Lung (tissue), 12 donors: Measurements from ENCODE around the gene DENND4C. TPM values are rescaled to one million over a fixed set of nuclear protein-coding genes. Genes with fewer than 3 reads are reported as not detected.
"Not testable (repeated sequence)": the region's sequence is repeated elsewhere in the genome, so short reads cannot be mapped to it uniquely, and the experiment has no call there.

Source experiments
- ATAC-seq: fragments of 200-7000 bp; cut with Tn5 transposase; one replicate; pipeline ENCODE4 v1.9.1; 2020; ENCODE audit warnings: moderate number of reproducible peaks; ENCODE audit not compliant: insufficient read depth, low FRiP score
- DNase-seq, 3 donors: peaks; one replicate each; pipeline ENCODE4 v3.0.0-alpha.2; 2013 to 2017
- H3K27ac ChIP-seq, 2 donors: one replicate each; pipeline ENCODE4 v1.5.1; 2013; ENCODE audit warnings: mild to moderate bottlenecking in 2 of 2, moderate library complexity in 2 of 2, control low read depth in 1 of 2, inconsistent platforms in 1 of 2, low read depth in 1 of 2, low read length in 1 of 2
- H3K27me3 ChIP-seq, 3 donors: one replicate each; pipeline ENCODE4 v1.5.1; 2013; ENCODE audit warnings: low read length in 2 of 3; ENCODE audit not compliant: control insufficient read depth in 3 of 3, insufficient read depth in 3 of 3
- H3K36me3 ChIP-seq, 4 donors: one replicate each; pipeline ENCODE4 v1.5.1; 2013; ENCODE audit warnings: low read length in 4 of 4, mild to moderate bottlenecking in 1 of 4, moderate library complexity in 1 of 4; ENCODE audit not compliant: control insufficient read depth in 4 of 4, insufficient read depth in 4 of 4
- H3K4me1 ChIP-seq, 5 donors: one replicate each; pipeline ENCODE4 v1.5.1; 2013; ENCODE audit warnings: low read length in 5 of 5, mild to moderate bottlenecking in 2 of 5, moderate library complexity in 1 of 5; ENCODE audit not compliant: control insufficient read depth in 5 of 5, insufficient read depth in 5 of 5
- H3K4me3 ChIP-seq: one replicate; pipeline ENCODE4 v1.5.1; 2013; ENCODE audit warnings: mild to moderate bottlenecking, control low read depth, moderate library complexity
- H3K9ac ChIP-seq, 2 donors: one replicate each; pipeline ENCODE4 v1.5.1; 2013; ENCODE audit warnings: low read length in 2 of 2, control low read depth in 1 of 2; ENCODE audit not compliant: insufficient read depth in 1 of 2
- H3K9me3 ChIP-seq, 4 donors: one replicate each; pipeline ENCODE4 v1.5.1; 2013; ENCODE audit warnings: low read length in 3 of 4, mild to moderate bottlenecking in 1 of 4, moderate library complexity in 1 of 4; ENCODE audit not compliant: control insufficient read depth in 4 of 4, insufficient read depth in 3 of 4
- WGBS, 2 donors: extraction: QIAGEN DNeasy Blood & Tissue Kit; methylation state at CpG; one replicate each; pipeline ENCODE4 v1.1.7; 2013; 5-methylcytosine and 5-hydroxymethylcytosine counted together
- polyA plus RNA-seq, 2 donors: library from polyadenylated mRNA; stranded (reverse); fragments of 200-250 nt; gene quantifications; one replicate each; pipeline ENCODE4 v1.2.1, GENCODE V29; 2013
- total RNA-seq, 2 donors: library from RNA; depleted of rRNA in 1 of 2; stranded (reverse); fragments of >200 nt in 1 of 2; gene quantifications; one replicate each; pipeline ENCODE4 v1.2.1, GENCODE V29; 2014 to 2021
- TF ChIP-seq, protein P1 (sequence below): IDR thresholded peaks from 2 replicates; pipeline ENCODE4 v1.5.1; 2012; ENCODE audit warnings: mild to moderate bottlenecking; ENCODE audit errors: control extremely low read depth, extremely low read depth
- donor health status: control.
- donor health status: control.
- donor health status: Bipolar disorder and iron deficiency.
- donor health status: healthy.
- donor health status: DM: yes; HTN: yes; CAD: no.

DENND4C gene
- total and polyA plus RNA-seq, 4 donors, result 9.4 to 154 (median 33.9) TPM

DNA sequence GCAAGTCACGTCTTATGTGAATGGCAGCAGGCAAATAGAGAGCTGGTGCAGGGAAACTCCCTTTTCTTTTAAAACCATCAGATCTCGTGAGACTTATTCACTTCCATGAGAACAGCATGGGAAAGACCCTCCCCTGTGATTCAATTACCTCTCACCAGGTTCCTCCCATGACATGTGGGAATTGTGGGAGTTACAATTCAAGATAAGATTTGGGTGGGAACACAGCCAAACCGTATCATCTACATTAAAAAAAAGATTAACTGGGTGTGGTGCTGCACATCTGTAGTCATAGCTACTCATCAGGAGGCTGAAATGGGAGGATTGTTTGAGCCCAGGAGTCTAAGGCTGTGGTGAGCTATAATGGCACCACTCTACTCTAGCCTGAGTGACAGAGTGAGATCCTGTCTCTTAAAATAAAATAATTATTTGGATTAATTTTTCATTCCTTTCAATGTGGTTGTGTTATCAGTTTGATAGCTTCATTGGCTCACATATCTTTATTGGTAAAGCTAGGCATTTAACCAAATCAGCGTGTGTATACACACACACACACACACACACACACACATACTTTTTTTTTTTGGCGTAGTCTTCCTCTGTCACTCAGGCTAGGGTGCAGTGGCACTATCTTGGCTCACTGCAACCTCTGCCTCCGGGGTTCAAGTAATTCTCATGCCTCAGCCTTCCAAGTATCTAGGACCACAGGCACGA lies 21.8 kb downstream of the DENND4C start:
- H3K27ac ChIP-seq, result no peak overlapping the region
- no peaks in the 10 kb centered on the region for H3K27me3 ChIP-seq
- H3K9ac ChIP-seq, result no peak overlapping the region
- ATAC-seq (no peak), DNase-seq (no peak)
- H3K4me3 ChIP-seq, result no peak overlapping the region
- no peaks in the 10 kb centered on the region for H3K9me3 ChIP-seq
- H3K4me1 ChIP-seq, result peaks cover 0 to 5% (median 0%) of the 10 kb centered on the region in 5 donors
- peaks cover 0 to 6% (median 0%) of the 10 kb centered on the region in 4 donors for H3K36me3 ChIP-seq
- TF ChIP-seq, protein P1, sequence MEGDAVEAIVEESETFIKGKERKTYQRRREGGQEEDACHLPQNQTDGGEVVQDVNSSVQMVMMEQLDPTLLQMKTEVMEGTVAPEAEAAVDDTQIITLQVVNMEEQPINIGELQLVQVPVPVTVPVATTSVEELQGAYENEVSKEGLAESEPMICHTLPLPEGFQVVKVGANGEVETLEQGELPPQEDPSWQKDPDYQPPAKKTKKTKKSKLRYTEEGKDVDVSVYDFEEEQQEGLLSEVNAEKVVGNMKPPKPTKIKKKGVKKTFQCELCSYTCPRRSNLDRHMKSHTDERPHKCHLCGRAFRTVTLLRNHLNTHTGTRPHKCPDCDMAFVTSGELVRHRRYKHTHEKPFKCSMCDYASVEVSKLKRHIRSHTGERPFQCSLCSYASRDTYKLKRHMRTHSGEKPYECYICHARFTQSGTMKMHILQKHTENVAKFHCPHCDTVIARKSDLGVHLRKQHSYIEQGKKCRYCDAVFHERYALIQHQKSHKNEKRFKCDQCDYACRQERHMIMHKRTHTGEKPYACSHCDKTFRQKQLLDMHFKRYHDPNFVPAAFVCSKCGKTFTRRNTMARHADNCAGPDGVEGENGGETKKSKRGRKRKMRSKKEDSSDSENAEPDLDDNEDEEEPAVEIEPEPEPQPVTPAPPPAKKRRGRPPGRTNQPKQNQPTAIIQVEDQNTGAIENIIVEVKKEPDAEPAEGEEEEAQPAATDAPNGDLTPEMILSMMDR, result no peak
- WGBS, 2 donors, result 83 to 87% methylated on average over 7 of the region's 7 CpGs

DNA sequence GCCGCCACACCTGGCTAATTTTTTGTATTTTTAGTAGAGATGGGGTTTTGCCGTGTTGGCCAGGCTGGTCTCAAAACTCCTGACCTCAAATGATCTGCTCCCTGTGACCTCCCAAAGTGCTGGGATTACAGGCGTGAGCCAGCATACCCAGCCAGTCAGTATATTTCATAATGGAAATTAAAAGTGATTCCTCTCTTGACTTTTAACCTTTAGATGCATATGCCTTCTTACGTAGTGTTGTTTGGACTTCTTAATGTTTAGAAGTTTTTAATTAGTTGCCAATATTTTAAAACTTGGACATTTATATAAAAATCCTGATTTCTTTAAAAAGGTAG lies 22.4 kb downstream of the DENND4C start:
- H3K27me3 ChIP-seq, result no peaks in the 10 kb centered on the region

DNA sequence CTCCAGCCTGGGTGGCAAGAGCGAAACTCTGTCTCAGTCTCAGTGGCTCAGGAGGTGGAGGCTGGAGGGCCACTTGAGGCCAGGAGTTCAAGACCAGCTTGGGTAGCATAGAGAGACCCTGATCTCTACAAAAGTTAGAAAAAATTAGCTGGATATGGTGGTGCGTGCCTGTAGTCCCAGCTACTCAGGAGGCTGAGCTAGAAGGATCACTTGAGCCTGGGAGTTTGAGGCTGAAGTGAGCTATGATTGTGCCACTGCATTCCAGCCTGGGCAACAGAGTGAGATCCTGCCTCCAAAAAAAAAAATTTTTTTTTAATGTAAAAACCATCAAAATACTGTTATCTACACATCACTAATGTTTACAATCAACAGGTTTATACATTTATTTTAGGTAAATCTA lies 24.6 kb downstream of the DENND4C start:
- WGBS, 2 donors, result 95 to 97% methylated on average over 2 of the region's 2 CpGs
- TF ChIP-seq, protein P1, result no peak
- peaks cover 0 to 5% (median 0%) of the 10 kb centered on the region in 5 donors for H3K4me1 ChIP-seq
- no peaks in the 10 kb centered on the region for H3K27me3 ChIP-seq
- no peak overlapping the region for H3K4me3 ChIP-seq
- no peaks in the 10 kb centered on the region for H3K9me3 ChIP-seq
- ATAC-seq (no peak), DNase-seq (no peak)
- H3K36me3 ChIP-seq, result peaks cover 0 to 4% (median 0%) of the 10 kb centered on the region in 4 donors
- H3K27ac ChIP-seq, result no peak overlapping the region
- no peak overlapping the region for H3K9ac ChIP-seq

More for the DNA sequence above, 22.4 kb downstream of the DENND4C start:
- H3K4me3 ChIP-seq, result no peak overlapping the region
- DNase-seq (no peak), ATAC-seq (no peak)
- H3K36me3 ChIP-seq, result peaks cover 0 to 4% (median 0%) of the 10 kb centered on the region in 4 donors
- H3K27ac ChIP-seq, result no peak overlapping the region
- peaks cover 0 to 5% (median 0%) of the 10 kb centered on the region in 5 donors for H3K4me1 ChIP-seq
- 79 to 90% methylated on average over 4 of the region's 4 CpGs for WGBS, 2 donors
- TF ChIP-seq, protein P1, result no peak
- no peak overlapping the region for H3K9ac ChIP-seq
- H3K9me3 ChIP-seq, result no peaks in the 10 kb centered on the region

DNA sequence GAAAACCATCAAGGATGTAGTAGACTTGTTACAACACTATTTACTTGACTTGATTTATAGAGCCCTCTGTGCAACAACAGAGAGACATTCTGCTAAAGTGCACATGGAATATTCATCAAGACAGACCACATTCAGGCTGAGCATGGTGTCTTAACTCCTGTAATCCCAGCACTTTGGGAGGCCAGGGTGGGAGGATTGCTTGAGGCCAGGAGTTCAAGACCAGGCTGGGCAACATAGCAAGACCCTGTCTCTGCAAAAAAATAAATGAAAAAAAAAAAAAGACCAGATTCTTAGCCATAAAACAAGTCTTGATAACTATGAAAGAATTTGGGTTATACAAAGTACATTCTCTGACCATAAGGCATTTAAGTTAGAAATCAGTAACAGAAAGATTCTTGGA lies 25.3 kb downstream of the DENND4C start:
- Histone ChIP-seq H3K27ac (no peak overlapping the region), H3K4me1 (peaks cover 0 to 5% (median 0%) of the 10 kb centered on the region in 5 donors), H3K27me3 (no peaks in the 10 kb centered on the region), H3K9ac (no peak overlapping the region), H3K4me3 (no peak overlapping the region), H3K9me3 (no peaks in the 10 kb centered on the region), H3K36me3 (peaks cover 0 to 2% (median 0%) of the 10 kb centered on the region in 4 donors)
- TF ChIP-seq, protein P1, result no peak
- DNase-seq, result no peak
- no peak for ATAC-seq

DNA sequence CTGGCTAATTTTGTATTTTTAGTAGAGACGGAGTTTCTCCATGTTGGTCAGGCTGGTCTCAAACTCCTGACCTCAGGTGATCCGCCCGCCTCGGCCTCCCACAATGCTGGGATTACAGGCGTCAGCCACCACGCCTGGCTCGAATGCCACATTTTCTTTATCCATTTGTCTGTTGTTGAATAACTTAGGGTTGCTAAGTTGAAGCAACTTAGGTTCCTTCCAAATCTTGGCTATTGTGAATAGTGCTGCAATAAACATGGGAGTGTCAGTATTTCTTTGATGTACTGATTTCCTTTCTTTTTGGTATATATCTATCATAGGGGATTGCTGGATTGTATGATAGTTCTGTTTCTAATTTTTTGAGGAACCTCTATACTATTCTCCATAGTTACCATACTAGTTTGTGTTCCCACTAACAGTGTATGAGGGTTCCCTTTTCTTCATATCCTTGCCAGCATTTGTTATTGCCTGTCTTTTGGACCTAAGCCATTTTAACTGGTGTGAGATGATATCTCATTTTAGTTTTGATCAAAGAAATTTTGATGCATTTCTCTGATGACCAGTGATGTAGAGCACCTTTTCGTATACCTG lies 29.3 kb downstream of the DENND4C start:
- not testable (repeated sequence) for H3K4me3 ChIP-seq, ATAC-seq, H3K27me3 ChIP-seq, H3K36me3 ChIP-seq, H3K9me3 ChIP-seq, H3K9ac ChIP-seq, H3K4me1 ChIP-seq, H3K27ac ChIP-seq
- peak in 1 of 3 donors; percentile 1 for DNase-seq
- 93 to 96% methylated on average over 8 of the region's 8 CpGs for WGBS, 2 donors
